ENCODE data around the gene PYDC2. TPM values are rescaled to one million over a fixed set of nuclear protein-coding genes. Genes with fewer than 3 reads are reported as not detected.
A peak's percentile ranks its signal among the peaks of the same experiment; 100 is the strongest.

The PYDC2 gene
- total RNA-seq (not detected), total RNA-seq (0 reads per million in 29 experiments)
- not detected for total RNA-seq (2013)

DNA sequence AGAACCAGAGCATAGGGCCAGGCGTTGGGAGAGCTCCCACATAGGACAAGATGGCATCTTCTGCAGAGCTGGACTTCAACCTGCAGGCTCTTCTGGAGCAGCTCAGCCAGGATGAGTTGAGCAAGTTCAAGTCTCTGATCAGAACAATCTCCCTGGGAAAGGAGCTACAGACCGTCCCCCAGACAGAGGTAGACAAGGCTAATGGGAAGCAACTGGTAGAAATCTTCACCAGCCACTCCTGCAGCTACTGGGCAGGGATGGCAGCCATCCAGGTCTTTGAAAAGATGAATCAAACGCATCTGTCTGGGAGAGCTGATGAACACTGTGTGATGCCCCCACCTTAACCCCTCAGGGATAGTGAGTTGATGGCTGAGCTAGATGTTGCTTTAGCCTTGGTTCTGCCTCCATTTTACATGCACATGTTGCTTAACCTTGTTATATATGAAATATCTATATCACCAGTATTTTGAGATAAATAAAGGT, at the start of gene PYDC2:
Gene PYDC2, plus strand, starts transcription at position 51 of the 483 bp plus-strand sequence. Its CDS starts 0 bp downstream, at position 51.
- Mint-ChIP-seq H3K36me3 (no peaks in the 10 kb centered on the region), H3K9me3 (peaks cover 3 to 4% (median 4%) of the 10 kb centered on the region in 3 donors), H3K27me3 (no peaks in the 10 kb centered on the region), H3K4me3 (no peak within 1 kb of the TSS), H3K4me1 (no peaks in the 10 kb centered on the region), H3K27ac (no peak within 1 kb of the TSS)
- H3K4me3 ChIP-seq (ENCODE audit: control insufficient read depth in 1 of 2, extremely low read depth in 1 of 2, low read length in 1 of 2) = no peak within 1 kb of the TSS
- POLR2A ChIA-PET = no interaction called here
- H3K36me3 ChIP-seq (ENCODE audit: control insufficient read depth in 2 of 2, extremely low read depth in 1 of 2, insufficient read depth in 1 of 2, low read length in 1 of 2) = no peaks in the 10 kb centered on the region
- DNase-seq = no peak
- CTCF ChIA-PET = no interaction called here
- 0% methylated on average over 1 of the region's 3 CpGs for whole genome bisulfite sequencing (ENCODE audit: insufficient coverage)
- no peaks in the 10 kb centered on the region for H3K9me3 ChIP-seq
- no peaks in the 10 kb centered on the region for H3K27me3 ChIP-seq (replicated peaks in 1 of 2; ENCODE audit: control insufficient read depth in 2 of 2, extremely low read depth in 1 of 2, insufficient read depth in 2 of 2, low read length in 1 of 2)
- ATAC-seq (replicated peaks in 1 of 4) = peak in 1 of 4 experiments; percentile 27
- H3K27ac ChIP-seq (ENCODE audit: low read length) = no peak within 1 kb of the TSS
- no peaks in the 10 kb centered on the region for H3K4me1 ChIP-seq (ENCODE audit: control insufficient read depth in 1 of 2, extremely low read depth in 1 of 2, insufficient read depth in 2 of 2, low read length in 2 of 2)

DNA sequence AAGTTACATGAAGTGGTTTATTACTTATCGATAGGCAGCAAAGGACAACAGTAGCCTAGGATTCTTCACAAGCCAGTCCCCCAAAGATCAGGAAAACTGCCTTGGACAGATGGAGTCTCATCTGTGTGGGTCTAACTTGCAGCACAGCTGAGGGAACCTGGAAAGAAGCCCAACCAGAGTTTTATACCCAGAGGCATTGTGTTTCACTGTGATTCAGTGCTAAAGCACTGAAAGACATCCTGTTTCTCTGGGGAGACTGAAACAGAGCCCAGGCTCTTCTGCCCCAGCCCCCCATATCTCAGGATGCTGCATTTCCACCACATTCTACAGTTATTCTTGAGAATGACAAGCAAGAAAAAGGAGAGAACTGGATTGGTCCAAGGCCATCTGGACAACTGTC, 48.2 kb upstream of the PYDC2 start:
- Mint-ChIP-seq H3K9me3 (peaks cover 4 to 13% (median 7%) of the 10 kb centered on the region in 3 donors), H3K36me3 (no peaks in the 10 kb centered on the region), H3K27ac (no peak overlapping the region), H3K27me3 (peaks cover 0 to 1% of the 10 kb centered on the region in 2 donors), H3K4me1 (no peaks in the 10 kb centered on the region), H3K4me3 (no peak overlapping the region)
- 83% methylated on average over 1 of the region's 1 CpG for WGBS (ENCODE audit: insufficient coverage)
- H3K4me3 ChIP-seq (ENCODE audit: control insufficient read depth in 1 of 2, extremely low read depth in 1 of 2, low read length in 1 of 2) = no peak overlapping the region
- DNase-seq (no peak), ATAC-seq (replicated peaks in 1 of 4) (no peak)
- no peaks in the 10 kb centered on the region for H3K36me3 ChIP-seq (ENCODE audit: control insufficient read depth in 2 of 2, extremely low read depth in 1 of 2, insufficient read depth in 1 of 2, low read length in 1 of 2)
- CTCF ChIA-PET = no interaction called here
- H3K9me3 ChIP-seq = no peaks in the 10 kb centered on the region
- no peaks in the 10 kb centered on the region for H3K4me1 ChIP-seq (ENCODE audit: control insufficient read depth in 1 of 2, extremely low read depth in 1 of 2, insufficient read depth in 2 of 2, low read length in 2 of 2)
- H3K27ac ChIP-seq (ENCODE audit: low read length) = no peak overlapping the region
- POLR2A ChIA-PET = no interaction called here
- H3K27me3 ChIP-seq (replicated peaks in 1 of 2; ENCODE audit: control insufficient read depth in 2 of 2, extremely low read depth in 1 of 2, insufficient read depth in 2 of 2, low read length in 1 of 2) = no peaks in the 10 kb centered on the region

DNA sequence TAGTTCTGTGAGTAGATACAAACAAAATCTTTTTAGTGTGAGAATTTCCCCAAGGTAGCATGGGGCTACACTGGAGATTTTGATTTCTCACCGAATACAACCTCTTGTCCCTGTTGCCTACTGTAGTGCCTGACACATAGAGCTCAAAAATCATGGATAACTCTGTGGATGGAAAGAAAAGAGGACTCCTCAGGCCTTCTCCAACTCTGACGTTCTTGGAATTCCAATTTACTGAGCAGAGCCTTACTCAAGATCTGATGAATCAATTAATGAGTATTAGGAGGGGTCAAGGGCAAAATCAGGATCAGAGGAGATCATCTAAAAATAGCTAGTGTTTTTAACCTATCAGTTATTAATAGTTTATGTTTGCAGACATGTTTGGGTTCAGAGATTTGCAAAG, 46.7 kb upstream of the PYDC2 start:
- Mint-ChIP-seq H3K4me3 (no peak overlapping the region), H3K36me3 (no peaks in the 10 kb centered on the region), H3K27me3 (peaks cover 0 to 1% of the 10 kb centered on the region in 2 donors), H3K27ac (no peak overlapping the region), H3K9me3 (peaks cover 4 to 13% (median 7%) of the 10 kb centered on the region in 3 donors), H3K4me1 (no peaks in the 10 kb centered on the region)
- no peak overlapping the region for H3K4me3 ChIP-seq (ENCODE audit: control insufficient read depth in 1 of 2, extremely low read depth in 1 of 2, low read length in 1 of 2)
- H3K36me3 ChIP-seq (ENCODE audit: control insufficient read depth in 2 of 2, extremely low read depth in 1 of 2, insufficient read depth in 1 of 2, low read length in 1 of 2) = no peaks in the 10 kb centered on the region
- H3K9me3 ChIP-seq = no peaks in the 10 kb centered on the region
- H3K4me1 ChIP-seq (ENCODE audit: control insufficient read depth in 1 of 2, extremely low read depth in 1 of 2, insufficient read depth in 2 of 2, low read length in 2 of 2) = no peaks in the 10 kb centered on the region
- ChIA-PET POLR2A (no interaction called here), CTCF (no interaction called here)
- no peak overlapping the region for H3K27ac ChIP-seq (ENCODE audit: low read length)
- no peaks in the 10 kb centered on the region for H3K27me3 ChIP-seq (replicated peaks in 1 of 2; ENCODE audit: control insufficient read depth in 2 of 2, extremely low read depth in 1 of 2, insufficient read depth in 2 of 2, low read length in 1 of 2)
- ATAC-seq (replicated peaks in 1 of 4) (no peak), DNase-seq (no peak)
- WGBS (ENCODE audit: insufficient coverage) = no CpG with 5 or more reads among the region's 2 CpGs

DNA sequence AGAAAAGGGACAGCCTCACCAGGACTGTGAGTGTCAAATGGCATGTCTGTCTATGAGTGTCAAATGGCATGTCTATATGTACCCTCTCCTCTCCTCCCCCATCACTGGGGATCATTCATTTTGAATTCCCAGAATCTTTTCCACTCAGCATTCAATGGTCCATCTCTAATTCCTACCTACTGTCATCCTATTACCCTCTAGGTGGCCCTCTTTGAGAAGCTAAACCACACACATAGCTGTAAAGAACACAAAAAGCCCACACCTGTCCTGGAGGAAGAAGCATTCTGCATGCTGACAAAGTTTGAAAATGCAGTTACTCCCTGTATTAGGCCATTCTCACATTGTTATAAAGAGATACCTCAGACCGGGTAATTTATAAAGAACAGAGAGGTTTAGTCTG, 46.2 kb upstream of the PYDC2 start:
- no peaks in the 10 kb centered on the region for H3K4me1 Mint-ChIP-seq
- H3K27me3 ChIP-seq (replicated peaks in 1 of 2; ENCODE audit: control insufficient read depth in 2 of 2, extremely low read depth in 1 of 2, insufficient read depth in 2 of 2, low read length in 1 of 2) = no peaks in the 10 kb centered on the region
- ChIA-PET CTCF (no interaction called here), POLR2A (no interaction called here)
- no peak overlapping the region for H3K4me3 Mint-ChIP-seq
- H3K4me3 ChIP-seq (ENCODE audit: control insufficient read depth in 1 of 2, extremely low read depth in 1 of 2, low read length in 1 of 2) = no peak overlapping the region
- H3K27me3 Mint-ChIP-seq = peaks cover 0 to 1% of the 10 kb centered on the region in 2 donors
- no peaks in the 10 kb centered on the region for H3K9me3 ChIP-seq
- ATAC-seq (replicated peaks in 1 of 4) (no peak), DNase-seq (no peak)
- WGBS (ENCODE audit: insufficient coverage) = no CpG with 5 or more reads among the region's 1 CpG
- no peaks in the 10 kb centered on the region for H3K36me3 Mint-ChIP-seq
- no peak overlapping the region for H3K27ac Mint-ChIP-seq
- H3K9me3 Mint-ChIP-seq = peaks cover 4 to 11% (median 6%) of the 10 kb centered on the region in 3 donors
- H3K36me3 ChIP-seq (ENCODE audit: control insufficient read depth in 2 of 2, extremely low read depth in 1 of 2, insufficient read depth in 1 of 2, low read length in 1 of 2) = no peaks in the 10 kb centered on the region
- H3K27ac ChIP-seq (ENCODE audit: low read length) = no peak overlapping the region
- H3K4me1 ChIP-seq (ENCODE audit: control insufficient read depth in 1 of 2, extremely low read depth in 1 of 2, insufficient read depth in 2 of 2, low read length in 2 of 2) = no peaks in the 10 kb centered on the region

DNA sequence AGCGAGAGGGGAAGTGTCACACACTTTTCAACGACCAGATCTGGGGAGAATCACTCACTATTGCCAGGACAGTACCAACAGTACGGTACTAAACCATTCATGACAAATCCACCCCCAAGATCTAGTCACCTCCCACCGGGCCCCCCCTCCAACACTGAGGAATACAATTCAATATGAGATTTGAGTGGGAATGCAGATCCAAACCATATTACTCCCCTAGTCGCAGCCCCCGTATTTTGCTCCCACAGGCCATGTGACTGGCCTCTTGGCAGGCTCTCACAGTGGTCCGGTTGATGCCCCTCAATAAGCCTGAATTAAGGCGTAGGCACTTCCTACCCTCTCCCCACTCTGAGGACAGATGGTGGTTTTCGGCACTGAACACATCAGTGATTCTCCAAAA, 45.4 kb upstream of the PYDC2 start:
- Histone ChIP-seq H3K27ac (ENCODE audit: low read length) (no peak overlapping the region), H3K36me3 (ENCODE audit: control insufficient read depth in 2 of 2, extremely low read depth in 1 of 2, insufficient read depth in 1 of 2, low read length in 1 of 2) (no peaks in the 10 kb centered on the region), H3K4me1 (ENCODE audit: control insufficient read depth in 1 of 2, extremely low read depth in 1 of 2, insufficient read depth in 2 of 2, low read length in 2 of 2) (no peaks in the 10 kb centered on the region), H3K4me3 (ENCODE audit: control insufficient read depth in 1 of 2, extremely low read depth in 1 of 2, low read length in 1 of 2) (no peak overlapping the region), H3K9me3 (no peaks in the 10 kb centered on the region), H3K27me3 (replicated peaks in 1 of 2; ENCODE audit: control insufficient read depth in 2 of 2, extremely low read depth in 1 of 2, insufficient read depth in 2 of 2, low read length in 1 of 2) (no peaks in the 10 kb centered on the region)
- WGBS (ENCODE audit: insufficient coverage) = 90% methylated on average over 5 of the region's 9 CpGs
- ChIA-PET CTCF (no interaction called here), POLR2A (no interaction called here)
- DNase-seq (no peak), ATAC-seq (replicated peaks in 1 of 4) (no peak)
- Mint-ChIP-seq H3K27me3 (peaks cover 1 to 5% of the 10 kb centered on the region in 2 donors), H3K4me1 (no peaks in the 10 kb centered on the region), H3K9me3 (peaks cover 2 to 5% (median 3%) of the 10 kb centered on the region in 3 donors), H3K4me3 (no peak overlapping the region), H3K36me3 (no peaks in the 10 kb centered on the region), H3K27ac (no peak overlapping the region)

DNA sequence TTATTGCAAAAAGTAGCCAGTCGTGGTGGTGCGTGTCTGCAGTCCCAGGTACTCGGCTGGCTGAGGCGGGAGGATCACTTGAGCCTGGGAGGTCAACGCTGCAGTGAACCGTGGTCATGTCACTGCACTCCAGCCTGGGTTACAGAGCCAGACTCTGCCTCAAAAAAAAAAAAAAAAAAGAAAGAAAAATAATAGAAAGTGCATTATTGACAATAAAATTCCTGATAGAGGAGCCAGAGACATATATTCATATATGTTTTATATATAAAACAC, 43.6 kb upstream of the PYDC2 start:
- Mint-ChIP-seq H3K27me3 (peaks cover 1 to 5% of the 10 kb centered on the region in 2 donors), H3K4me3 (no peak overlapping the region), H3K4me1 (no peaks in the 10 kb centered on the region), H3K27ac (no peak overlapping the region), H3K36me3 (no peaks in the 10 kb centered on the region), H3K9me3 (peaks cover 0 to 5% (median 2%) of the 10 kb centered on the region in 3 donors)
- Histone ChIP-seq H3K36me3 (ENCODE audit: control insufficient read depth in 2 of 2, extremely low read depth in 1 of 2, insufficient read depth in 1 of 2, low read length in 1 of 2) (no peaks in the 10 kb centered on the region), H3K27me3 (replicated peaks in 1 of 2; ENCODE audit: control insufficient read depth in 2 of 2, extremely low read depth in 1 of 2, insufficient read depth in 2 of 2, low read length in 1 of 2) (no peaks in the 10 kb centered on the region), H3K27ac (ENCODE audit: low read length) (no peak overlapping the region), H3K4me1 (ENCODE audit: control insufficient read depth in 1 of 2, extremely low read depth in 1 of 2, insufficient read depth in 2 of 2, low read length in 2 of 2) (no peaks in the 10 kb centered on the region), H3K4me3 (ENCODE audit: control insufficient read depth in 1 of 2, extremely low read depth in 1 of 2, low read length in 1 of 2) (no peak overlapping the region), H3K9me3 (no peaks in the 10 kb centered on the region)
- no peak for DNase-seq
- ChIA-PET POLR2A (no interaction called here), CTCF (no interaction called here)
- no peak for ATAC-seq (replicated peaks in 1 of 4)
- no CpG with 5 or more reads among the region's 6 CpGs for WGBS (ENCODE audit: insufficient coverage)

DNA sequence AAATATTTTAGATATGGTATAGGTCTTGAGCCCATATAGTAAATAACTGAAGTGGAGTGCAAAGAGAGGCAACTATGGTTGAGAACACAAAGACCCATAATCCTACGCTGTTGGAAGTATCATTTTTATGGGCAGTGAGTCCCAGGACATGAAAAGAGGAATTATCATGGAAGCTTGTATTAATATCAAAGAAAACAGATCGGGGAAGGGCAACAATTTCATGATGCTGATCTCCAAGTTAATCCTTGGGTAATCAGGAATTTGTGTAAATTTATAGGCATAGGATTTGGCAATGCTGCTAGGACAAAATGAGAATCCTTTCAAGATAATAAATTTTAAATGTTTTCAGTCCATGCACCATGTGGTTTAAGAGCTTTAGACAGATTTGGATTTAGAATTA, 40.2 kb upstream of the PYDC2 start:
- H3K9me3 ChIP-seq = no peaks in the 10 kb centered on the region
- 86% methylated on average over 1 of the region's 2 CpGs for WGBS (ENCODE audit: insufficient coverage)
- Mint-ChIP-seq H3K27ac (no peak overlapping the region), H3K4me1 (no peaks in the 10 kb centered on the region), H3K27me3 (peaks cover 1 to 5% of the 10 kb centered on the region in 2 donors), H3K9me3 (peaks cover 0 to 5% (median 2%) of the 10 kb centered on the region in 3 donors), H3K36me3 (no peaks in the 10 kb centered on the region), H3K4me3 (no peak overlapping the region)
- no peak overlapping the region for H3K4me3 ChIP-seq (ENCODE audit: control insufficient read depth in 1 of 2, extremely low read depth in 1 of 2, low read length in 1 of 2)
- no peaks in the 10 kb centered on the region for H3K36me3 ChIP-seq (ENCODE audit: control insufficient read depth in 2 of 2, extremely low read depth in 1 of 2, insufficient read depth in 1 of 2, low read length in 1 of 2)
- no peak for ATAC-seq (replicated peaks in 1 of 4)
- no peaks in the 10 kb centered on the region for H3K4me1 ChIP-seq (ENCODE audit: control insufficient read depth in 1 of 2, extremely low read depth in 1 of 2, insufficient read depth in 2 of 2, low read length in 2 of 2)
- DNase-seq = no peak
- ChIA-PET POLR2A (no interaction called here), CTCF (no interaction called here)
- H3K27ac ChIP-seq (ENCODE audit: low read length) = no peak overlapping the region
- H3K27me3 ChIP-seq (replicated peaks in 1 of 2; ENCODE audit: control insufficient read depth in 2 of 2, extremely low read depth in 1 of 2, insufficient read depth in 2 of 2, low read length in 1 of 2) = no peaks in the 10 kb centered on the region
